Measurements from ENCODE around the gene SH3GLB2. TPM values are rescaled to one million over a fixed set of nuclear protein-coding genes. Genes with fewer than 3 reads are reported as not detected.

SH3GLB2 gene
- total and polyA plus RNA-seq, 2 of the 8 experiments (the other 6 are each of a cell fraction or from before 2014, with no cell fraction given), result 52.7 to 79.9 TPM

- Histone ChIP-seq H3K23me2 (ENCODE audit: low read depth, low read length) (no peaks in the 10 kb centered on the region), H2BK15ac (ENCODE audit: low read length) (no peak overlapping the region), H3K79me2 (ENCODE audit: control insufficient read depth in 1 of 2, insufficient read depth in 2 of 2, low read length in 2 of 2) (peaks cover 0 to 23% of the 10 kb centered on the region in 2 experiments; a peak in 2 of 4 replicates), H3K4ac (replicated peaks; ENCODE audit: insufficient read length, low read depth, low read length) (no peak overlapping the region), H3K4me3 (ENCODE audit: extremely low read depth in 1 of 4, insufficient read depth in 2 of 4, low read depth in 3 of 4, low read length in 4 of 4) (no peak overlapping the region), H2BK120ac (replicated peaks; ENCODE audit: low read depth, low read length) (no peak overlapping the region), H2AK5ac (ENCODE audit: low read depth, low read length) (no peak overlapping the region), H3K36me3 (ENCODE audit: control insufficient read depth in 2 of 4, insufficient read depth in 4 of 4, low read length in 3 of 4) (peaks cover 0 to 5% (median 0%) of the 10 kb centered on the region in 4 experiments; a peak in 1 of 8 replicates), H3K9ac (replicated peaks in 1 of 4; ENCODE audit: extremely low read depth in 1 of 4, low read depth in 3 of 4, low read length in 3 of 4) (no peak overlapping the region), H3K18ac (ENCODE audit: extremely low read depth, low read length) (no peak overlapping the region), H3K9me3 (ENCODE audit: insufficient read depth in 2 of 2, low read depth in 1 of 2, low read length in 1 of 2) (no peaks in the 10 kb centered on the region), H2BK20ac (ENCODE audit: low read length) (no peak overlapping the region), H2BK5ac (ENCODE audit: low read depth, low read length) (no peak overlapping the region), H3K27me3 (replicated peaks in 1 of 4; ENCODE audit: control insufficient read depth in 3 of 4, extremely low read depth in 1 of 4, insufficient read depth in 3 of 4, low read length in 3 of 4) (no peaks in the 10 kb centered on the region), H3K14ac (ENCODE audit: insufficient read length) (no peak overlapping the region), H3K4me1 (replicated peaks in 1 of 4; ENCODE audit: control insufficient read depth in 3 of 4, insufficient read depth in 4 of 4, low read length in 3 of 4) (peaks cover 0 to 6% (median 2%) of the 10 kb centered on the region in 4 experiments; a peak in 3 of 7 replicates), H4K8ac (ENCODE audit: extremely low read depth, insufficient read depth, low read length) (no peak overlapping the region), H3K27ac (ENCODE audit: low read depth, low read length) (no peak overlapping the region), H3K23ac (ENCODE audit: insufficient read length) (no peak overlapping the region), H3K4me2 (ENCODE audit: insufficient read depth in 1 of 2, low read depth in 2 of 2, low read length in 2 of 2) (no peak overlapping the region), H4K91ac (replicated peaks; ENCODE audit: insufficient read length, low read length) (no peak overlapping the region), H4K5ac (ENCODE audit: insufficient read length, low read depth, low read length) (no peak overlapping the region), H4K20me1 (replicated peaks in 1 of 2; ENCODE audit: control insufficient read depth in 1 of 2, insufficient read depth in 2 of 2, low read length in 2 of 2) (peaks cover 2 to 10% of the 10 kb centered on the region in 2 experiments), H3K56ac (replicated peaks; ENCODE audit: insufficient read length, low read depth, low read length) (no peak overlapping the region), H3K79me1 (ENCODE audit: low read depth, low read length) (no peaks in the 10 kb centered on the region), H2AFZ (ENCODE audit: low read length) (no peak overlapping the region), H2BK12ac (ENCODE audit: low read depth, low read length) (no peak overlapping the region)
- FAIRE-seq (no peak), DNase-seq (ENCODE audit: low read depth in 1 of 2, low spot score in 2 of 2) (no peak)
- ChIA-PET POLR2A (ENCODE audit: partially characterized antibody) (interaction anchor here (1.3 kb wide), 1 partner anchor 18 kb away, joined by 4 read pairs; no protein-coding TSS in a partner anchor), CTCF (ENCODE audit: partially characterized antibody) (interaction anchor here (0.6 to 7.6 kb wide), 5 partner anchors 9 to 1062 kb away, joined by 3 to 89 read pairs (median 3); partner anchors contain the start of gene ENDOG)
- WGBS, 2 experiments (ENCODE audit: extremely low coverage in 1 of 2, insufficient coverage in 1 of 2, insufficient read length in 1 of 2, insufficient replicate concordance in 2 of 2, low coverage in 1 of 2, low lambda C conversion rate in 2 of 2, missing lambda C conversion rate in 1 of 2), result 90% methylated on average over 8 of the region's 8 CpGs; no CpG with 5 or more reads in 1 of the 2 experiments
- TF ChIP-seq SP2 (IDR thresholded peaks at IDR 0.05; ENCODE audit: low read length) (no peak), RBBP5 (IDR thresholded peaks at IDR 0.05; ENCODE audit: borderline replicate concordance, low read depth, low read length) (no peak), MAX (IDR thresholded peaks at IDR 0.05) (no peak), SP4 (IDR thresholded peaks at IDR 0.05; ENCODE audit: low read length) (no peak), MAFK (IDR thresholded peaks at IDR 0.05; ENCODE audit: low read depth, low read length) (no peak), SIN3A (conservative IDR thresholded peaks at IDR 0.05 in 1 of 2, IDR thresholded peaks at IDR 0.05 in 1 of 2; ENCODE audit: low read depth in 1 of 2, low read length in 2 of 2) (no peak), TBP (IDR thresholded peaks at IDR 0.05; ENCODE audit: low read depth, low read length) (no peak), GABPA (IDR thresholded peaks at IDR 0.05; ENCODE audit: borderline replicate concordance, insufficient read depth, low read length) (no peak), PHF8 (conservative IDR thresholded peaks at IDR 0.05; ENCODE audit: low read depth, low read length) (no peak), RXRA (IDR thresholded peaks at IDR 0.05; ENCODE audit: insufficient read depth, low read depth, low read length) (no peak), E2F6 (IDR thresholded peaks at IDR 0.05) (no peak), HDAC2 (IDR thresholded peaks at IDR 0.05; ENCODE audit: borderline replicate concordance in 1 of 2, low read depth in 2 of 2, low read length in 2 of 2) (no peak)
Measured at GRCh38 chr9:129021091-129021490, 7.0 kb downstream of the SH3GLB2 start.
